ENCODE measurements around the gene NUMBL. TPM values are rescaled to one million over a fixed set of nuclear protein-coding genes. Genes with fewer than 3 reads are reported as not detected.

NUMBL gene
- total RNA-seq, 1 experiment from 2014 or later, result 41.7 TPM

DNA sequence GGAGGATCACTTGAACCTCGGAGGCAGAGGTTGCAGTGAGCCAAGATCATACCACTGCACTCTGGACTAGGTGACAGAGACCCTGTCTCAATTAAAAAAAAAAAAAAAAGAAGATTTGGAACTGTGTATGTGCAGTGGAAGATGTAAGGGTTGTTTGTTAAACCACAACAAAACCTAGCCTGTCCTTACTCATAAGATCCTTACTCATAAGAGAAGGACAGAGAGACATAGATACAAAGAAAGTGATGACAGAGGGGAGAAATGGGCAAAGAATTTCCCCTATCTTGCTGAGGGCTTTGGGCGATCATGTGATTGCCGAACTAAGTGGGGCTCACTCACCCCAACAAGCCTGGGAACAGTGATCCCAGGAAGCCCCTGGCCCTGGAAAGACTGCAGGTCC, 34.4 kb upstream of the NUMBL start:
- Histone ChIP-seq H3K4me2 (ENCODE audit: low read length) (no peak overlapping the region), H2AFZ (ENCODE audit: low read depth, low read length, poor library complexity, severe bottlenecking) (no peak overlapping the region), H3K9ac (ENCODE audit: low read length) (no peak overlapping the region), H3K9me2 (ENCODE audit: insufficient read depth) (no peaks in the 10 kb centered on the region), H3K4me1 (ENCODE audit: control insufficient read depth in 1 of 2, insufficient read depth in 2 of 2, low read length in 2 of 2) (peaks cover 1 to 17% of the 10 kb centered on the region in 2 experiments; a peak in 3 of 4 replicates), H3K9me3 (ENCODE audit: control insufficient read depth in 1 of 2, insufficient read depth in 1 of 2, low read depth in 1 of 2, low read length in 2 of 2) (0 out of 4 replicates have a peak, but pooled peaks cover 0 to 3% of the 10 kb centered on the region in 2 experiments), H3K27ac (ENCODE audit: low read depth, low read length) (no peak overlapping the region), H3K4me3 (replicated peaks in 1 of 2; ENCODE audit: low read depth in 1 of 2, low read length in 2 of 2) (no peak overlapping the region), H3K79me2 (ENCODE audit: insufficient read depth, low read length) (peaks cover 45% of the 10 kb centered on the region), H4K20me1 (ENCODE audit: insufficient read depth) (no peaks in the 10 kb centered on the region), H3K27me3 (ENCODE audit: insufficient read depth, low read length) (no peaks in the 10 kb centered on the region), H3K36me3 (ENCODE audit: control insufficient read depth in 1 of 2, insufficient read depth in 2 of 2, low read length in 2 of 2) (peaks cover 9 to 38% of the 10 kb centered on the region in 2 experiments)
- ATAC-seq (no peak), DNase-seq (ENCODE audit: low read depth, low spot score) (no peak)
- intact Hi-C loops (cut with micrococcal nuclease), result no loop called here
- RAD21 ChIA-PET (ENCODE audit: low non-redundant PET in 1 of 2, low total read pairs in 2 of 2, uncharacterized antibody in 2 of 2, unreplicated experiment in 2 of 2), result no interaction called here
- POLR2A ChIA-PET, result interaction anchor here (1.3 kb wide), 1 partner anchor 8 kb away, joined by 4 read pairs; the partner anchor contains the start of genes COQ8B and ITPKC
- BruUV-seq (replicated peaks), result no TSS peak
- TF ChIP-seq CBX3 (IDR thresholded peaks at IDR 0.05; ENCODE audit: low read depth), result no peak
- TF ChIP-seq, protein P1, sequence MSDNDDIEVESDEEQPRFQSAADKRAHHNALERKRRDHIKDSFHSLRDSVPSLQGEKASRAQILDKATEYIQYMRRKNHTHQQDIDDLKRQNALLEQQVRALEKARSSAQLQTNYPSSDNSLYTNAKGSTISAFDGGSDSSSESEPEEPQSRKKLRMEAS (IDR thresholded peaks at IDR 0.05), result no peak
- no peak for TF ChIP-seq ZNF274 (IDR thresholded peaks at IDR 0.05; ENCODE audit: low read depth, low read length)
- no peak for TF ChIP-seq SIN3A (IDR thresholded peaks at IDR 0.05; ENCODE audit: low read depth)
- TF ChIP-seq, protein P2, sequence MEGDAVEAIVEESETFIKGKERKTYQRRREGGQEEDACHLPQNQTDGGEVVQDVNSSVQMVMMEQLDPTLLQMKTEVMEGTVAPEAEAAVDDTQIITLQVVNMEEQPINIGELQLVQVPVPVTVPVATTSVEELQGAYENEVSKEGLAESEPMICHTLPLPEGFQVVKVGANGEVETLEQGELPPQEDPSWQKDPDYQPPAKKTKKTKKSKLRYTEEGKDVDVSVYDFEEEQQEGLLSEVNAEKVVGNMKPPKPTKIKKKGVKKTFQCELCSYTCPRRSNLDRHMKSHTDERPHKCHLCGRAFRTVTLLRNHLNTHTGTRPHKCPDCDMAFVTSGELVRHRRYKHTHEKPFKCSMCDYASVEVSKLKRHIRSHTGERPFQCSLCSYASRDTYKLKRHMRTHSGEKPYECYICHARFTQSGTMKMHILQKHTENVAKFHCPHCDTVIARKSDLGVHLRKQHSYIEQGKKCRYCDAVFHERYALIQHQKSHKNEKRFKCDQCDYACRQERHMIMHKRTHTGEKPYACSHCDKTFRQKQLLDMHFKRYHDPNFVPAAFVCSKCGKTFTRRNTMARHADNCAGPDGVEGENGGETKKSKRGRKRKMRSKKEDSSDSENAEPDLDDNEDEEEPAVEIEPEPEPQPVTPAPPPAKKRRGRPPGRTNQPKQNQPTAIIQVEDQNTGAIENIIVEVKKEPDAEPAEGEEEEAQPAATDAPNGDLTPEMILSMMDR (IDR thresholded peaks at IDR 0.05 in 2 of 3, conservative IDR thresholded peaks at IDR 0.05 in 1 of 3; ENCODE audit: borderline replicate concordance in 1 of 3, insufficient read depth in 1 of 3, low read depth in 2 of 3, low read length in 2 of 3), result no peak
- CTCF ChIA-PET, result no interaction called here

DNA sequence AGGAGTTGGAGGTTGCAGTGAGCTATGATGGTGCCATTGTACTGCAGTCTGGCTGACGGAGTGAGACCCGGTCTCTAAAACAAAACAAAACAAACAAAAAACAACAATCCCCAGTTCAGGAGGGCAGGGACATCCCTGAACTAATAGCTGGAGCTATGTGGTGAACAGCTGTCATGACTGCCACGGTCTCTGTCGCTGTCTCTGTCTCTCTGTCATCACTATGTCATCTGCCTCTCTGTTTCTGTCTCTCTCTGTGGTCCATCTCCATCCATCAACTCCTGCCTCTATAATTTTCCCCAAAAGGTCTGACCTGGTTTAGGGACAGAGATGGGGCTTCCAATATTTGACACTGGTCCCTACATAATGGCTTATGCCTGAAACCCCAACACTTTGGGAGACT, 33.9 kb upstream of the NUMBL start:
- Histone ChIP-seq H3K79me2 (ENCODE audit: insufficient read depth, low read length) (peaks cover 50% of the 10 kb centered on the region), H3K27ac (ENCODE audit: low read depth, low read length) (no peak overlapping the region), H3K9ac (ENCODE audit: low read length) (no peak overlapping the region), H3K4me3 (replicated peaks in 1 of 2; ENCODE audit: low read depth in 1 of 2, low read length in 2 of 2) (no peak overlapping the region), H4K20me1 (ENCODE audit: insufficient read depth) (no peaks in the 10 kb centered on the region), H3K36me3 (ENCODE audit: control insufficient read depth in 1 of 2, insufficient read depth in 2 of 2, low read length in 2 of 2) (peaks cover 9 to 38% of the 10 kb centered on the region in 2 experiments), H3K9me2 (ENCODE audit: insufficient read depth) (no peaks in the 10 kb centered on the region), H3K4me1 (ENCODE audit: control insufficient read depth in 1 of 2, insufficient read depth in 2 of 2, low read length in 2 of 2) (peaks cover 7 to 22% of the 10 kb centered on the region in 2 experiments), H3K4me2 (ENCODE audit: low read length) (no peak overlapping the region), H2AFZ (ENCODE audit: low read depth, low read length, poor library complexity, severe bottlenecking) (no peak overlapping the region), H3K9me3 (ENCODE audit: control insufficient read depth in 1 of 2, insufficient read depth in 1 of 2, low read depth in 1 of 2, low read length in 2 of 2) (0 out of 4 replicates have a peak, but pooled peaks cover 0 to 3% of the 10 kb centered on the region in 2 experiments), H3K27me3 (ENCODE audit: insufficient read depth, low read length) (no peaks in the 10 kb centered on the region)
- DNase-seq (ENCODE audit: low read depth, low spot score) (no peak), ATAC-seq (no peak)
- POLR2A ChIA-PET, result no interaction called here
- no TSS peak for BruUV-seq (replicated peaks)
- RAD21 ChIA-PET (ENCODE audit: low non-redundant PET in 1 of 2, low total read pairs in 2 of 2, uncharacterized antibody in 2 of 2, unreplicated experiment in 2 of 2), result no interaction called here
- TF ChIP-seq TCF7L2 (IDR thresholded peaks at IDR 0.05; ENCODE audit: borderline replicate concordance, extremely low read depth, insufficient read depth, insufficient read length) (no peak), EGR1 (IDR thresholded peaks at IDR 0.05; ENCODE audit: low read depth) (no peak), CEBPB (IDR thresholded peaks at IDR 0.05; ENCODE audit: low read depth) (no peak)
- TF ChIP-seq, protein P3, sequence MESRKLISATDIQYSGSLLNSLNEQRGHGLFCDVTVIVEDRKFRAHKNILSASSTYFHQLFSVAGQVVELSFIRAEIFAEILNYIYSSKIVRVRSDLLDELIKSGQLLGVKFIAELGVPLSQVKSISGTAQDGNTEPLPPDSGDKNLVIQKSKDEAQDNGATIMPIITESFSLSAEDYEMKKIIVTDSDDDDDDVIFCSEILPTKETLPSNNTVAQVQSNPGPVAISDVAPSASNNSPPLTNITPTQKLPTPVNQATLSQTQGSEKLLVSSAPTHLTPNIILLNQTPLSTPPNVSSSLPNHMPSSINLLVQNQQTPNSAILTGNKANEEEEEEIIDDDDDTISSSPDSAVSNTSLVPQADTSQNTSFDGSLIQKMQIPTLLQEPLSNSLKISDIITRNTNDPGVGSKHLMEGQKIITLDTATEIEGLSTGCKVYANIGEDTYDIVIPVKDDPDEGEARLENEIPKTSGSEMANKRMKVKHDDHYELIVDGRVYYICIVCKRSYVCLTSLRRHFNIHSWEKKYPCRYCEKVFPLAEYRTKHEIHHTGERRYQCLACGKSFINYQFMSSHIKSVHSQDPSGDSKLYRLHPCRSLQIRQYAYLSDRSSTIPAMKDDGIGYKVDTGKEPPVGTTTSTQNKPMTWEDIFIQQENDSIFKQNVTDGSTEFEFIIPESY (IDR thresholded peaks at IDR 0.05; ENCODE audit: extremely low read depth, insufficient replicate concordance, low read length), result no peak
- intact Hi-C loops (cut with micrococcal nuclease), result no loop called here
- CTCF ChIA-PET, result no interaction called here

All from HCT116 (cell line).